Head of caudate nucleus (tissue), 42 donors: ENCODE measurements around the gene MYO1E.

Experiments
- DNase-seq, 42 donors: peaks; one replicate each; pipeline versions ENCODE4 v3.0.0 to v3.0.0-alpha.2; 2020 to 2021; ENCODE audit warnings: mixed read lengths in 7 of 42
- intact Hi-C: fragments of 100-400 bp; cut with DNase I; formaldehyde crosslinking; loops from one replicate; pipeline ENCODE4 v1.15.0; 2022

Gene MYO1E

DNA sequence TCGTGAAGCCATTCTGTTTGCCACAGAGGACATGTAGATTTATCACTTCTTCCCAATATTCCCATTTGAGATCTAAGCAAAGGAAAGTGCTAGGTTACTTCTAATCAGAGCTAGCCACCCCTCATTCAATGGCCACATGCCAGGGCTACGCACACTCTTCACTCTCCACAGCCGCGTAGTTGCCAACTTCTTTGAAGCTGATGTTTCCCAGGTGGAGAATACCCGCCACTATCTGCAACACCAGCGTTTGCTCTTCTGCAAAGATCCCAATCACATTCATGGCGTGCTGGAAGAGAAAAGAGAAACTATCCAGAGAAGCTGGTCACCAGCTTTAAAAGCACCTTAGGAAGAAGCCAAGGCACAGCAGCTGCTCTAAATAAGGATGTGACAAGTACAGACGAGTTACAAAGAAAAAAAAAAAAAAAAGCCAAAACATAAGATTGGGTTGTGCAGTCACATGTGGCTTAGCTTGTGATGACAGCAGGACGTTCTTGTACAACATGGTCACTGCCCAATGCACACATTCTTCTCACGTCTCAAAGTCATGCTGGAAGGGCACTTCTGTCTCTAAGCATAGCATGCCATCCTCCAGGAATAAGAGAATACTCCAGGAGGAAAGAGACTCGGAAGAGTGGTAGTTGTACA lies 149.6 kb downstream of the MYO1E start:
- DNase-seq, result no peak
- intact Hi-C loops, result no loop called here

DNA sequence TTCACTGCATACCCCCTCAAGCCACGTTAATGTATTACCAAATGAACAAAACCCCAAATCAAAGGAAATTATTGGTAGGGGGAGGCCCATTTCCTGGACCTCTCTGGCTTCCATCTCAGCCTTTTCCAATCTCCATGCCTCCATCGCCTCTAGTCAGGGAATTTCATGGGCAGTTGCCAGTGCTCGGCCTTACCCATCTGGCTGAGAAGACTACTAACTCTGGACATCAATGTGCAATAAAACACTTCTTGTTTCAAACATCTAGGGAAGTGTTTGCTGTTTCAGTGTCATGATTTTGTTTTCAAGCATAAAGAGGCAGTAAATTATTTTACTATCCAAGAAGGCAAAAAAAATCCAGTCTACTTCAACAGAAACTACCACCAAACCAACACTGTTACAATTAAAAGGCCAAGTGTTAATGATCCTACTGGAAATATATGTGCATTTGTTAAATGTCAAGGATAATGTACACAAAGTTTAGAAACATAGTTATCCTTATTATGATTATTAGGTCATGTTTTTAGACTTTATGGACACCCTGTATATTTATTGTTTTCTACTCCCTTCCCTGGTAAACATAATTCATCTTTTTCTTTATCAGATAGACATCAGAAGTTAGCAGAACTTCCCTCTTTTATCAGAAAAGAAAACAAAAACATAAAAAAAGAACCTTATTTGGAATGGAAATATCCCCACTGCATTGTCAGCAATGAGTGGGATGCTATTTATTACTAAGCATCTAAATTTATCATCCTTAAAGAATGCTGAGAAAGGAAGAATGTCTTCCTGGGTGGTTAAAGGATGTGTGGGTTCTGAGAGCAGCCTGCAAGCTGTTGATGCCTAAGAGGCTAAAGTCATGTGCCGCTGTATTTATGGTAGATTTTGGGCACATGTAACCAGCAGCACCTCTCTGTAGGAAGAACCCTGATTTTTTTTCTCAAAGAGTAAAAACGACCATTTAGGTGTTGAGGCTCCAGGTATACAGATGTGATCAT lies 150.9 kb downstream of the MYO1E start:
- no peak for DNase-seq
- intact Hi-C loops, result no loop called here

DNA sequence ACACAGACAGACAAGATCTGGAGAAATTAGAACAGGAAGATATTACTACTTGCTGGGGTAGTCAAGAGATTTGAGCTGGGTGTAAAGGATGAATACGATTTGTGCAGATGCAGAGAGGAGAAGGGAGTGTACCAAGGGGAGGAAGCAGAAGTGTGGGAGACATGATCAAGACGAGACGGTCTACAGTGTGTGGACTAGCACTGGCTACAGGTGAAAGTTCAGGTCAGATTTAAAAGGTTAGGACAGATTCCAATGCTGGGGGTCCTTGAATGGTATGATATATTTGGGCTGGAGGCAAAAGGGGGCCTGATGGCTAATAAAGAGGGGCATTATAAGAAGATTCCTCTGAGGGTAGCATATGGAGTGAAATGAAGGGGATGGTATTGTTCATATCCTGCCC lies 154.0 kb downstream of the MYO1E start:
- no peak for DNase-seq
- intact Hi-C loops, result no loop called here

DNA sequence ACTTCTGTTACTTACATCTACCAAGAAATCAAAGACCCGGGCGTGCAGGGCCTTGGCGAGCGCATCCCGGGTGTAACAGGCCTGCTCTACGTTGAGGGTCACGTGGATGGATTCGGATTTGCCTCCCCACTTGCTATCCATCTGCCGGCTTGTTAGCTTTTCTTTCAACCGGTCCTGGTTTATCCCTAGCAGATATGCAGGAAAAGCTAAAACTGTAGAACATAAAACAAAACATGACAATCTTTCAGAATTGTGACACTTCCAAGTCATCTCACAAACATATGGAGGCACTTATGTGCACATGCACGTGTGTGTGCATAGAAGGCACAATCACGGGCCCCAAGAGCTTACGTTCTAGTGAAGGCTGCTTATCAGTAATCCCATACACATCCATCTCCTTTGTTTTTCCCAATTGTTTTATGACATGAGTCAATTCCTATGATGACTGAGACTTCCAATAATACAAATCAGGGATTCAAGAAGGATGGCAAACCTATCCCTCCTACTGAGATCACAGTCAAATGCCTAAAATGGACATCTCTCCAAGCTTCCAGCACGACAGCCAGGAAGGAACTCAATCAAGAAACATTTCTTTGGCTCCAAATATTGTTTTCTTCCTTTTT lies 154.7 kb downstream of the MYO1E start:
- no peak for DNase-seq
- intact Hi-C loops, result no loop called here

DNA sequence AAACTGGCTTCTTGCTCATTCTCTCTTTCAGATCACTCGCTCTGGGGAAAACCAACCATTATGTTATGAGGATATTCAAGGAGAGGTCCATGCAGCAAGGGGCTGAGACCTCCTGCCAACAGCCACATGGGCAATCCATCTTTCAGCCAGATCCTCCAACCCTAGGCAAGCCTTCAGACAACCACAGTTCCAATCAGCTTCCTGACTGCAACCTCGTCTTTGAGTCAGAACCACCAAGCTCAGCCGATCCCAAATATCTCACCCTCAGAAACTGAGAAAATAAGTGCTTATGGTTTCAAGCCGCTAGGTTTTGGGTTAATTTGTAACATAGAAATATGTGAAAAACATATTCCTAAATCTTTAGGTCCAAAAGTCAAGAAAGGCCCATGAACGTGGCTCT lies 155.8 kb downstream of the MYO1E start:
- intact Hi-C loops, result no loop called here

DNA sequence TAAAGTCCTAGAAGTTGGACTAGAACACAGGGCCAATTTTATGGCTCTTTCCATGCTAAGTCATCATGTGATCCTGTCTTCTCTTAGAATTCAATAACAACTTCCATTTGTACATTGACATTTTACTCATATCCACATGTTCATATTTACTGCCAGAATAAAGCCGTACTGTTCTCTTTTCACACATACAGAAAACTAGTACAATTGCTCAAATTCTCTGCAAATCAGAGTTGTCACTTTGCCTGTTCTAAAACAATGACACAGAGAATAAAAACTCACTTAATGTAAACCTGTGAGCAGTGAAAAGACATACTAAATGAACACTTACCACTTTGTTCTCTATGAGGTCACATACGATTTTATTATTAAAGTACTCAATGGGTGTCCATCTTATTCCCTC lies 162.5 kb downstream of the MYO1E start:
- intact Hi-C loops, result no loop called here
- no peak for DNase-seq

More for the DNA sequence above, 155.8 kb downstream of the MYO1E start:
- no peak for DNase-seq

DNA sequence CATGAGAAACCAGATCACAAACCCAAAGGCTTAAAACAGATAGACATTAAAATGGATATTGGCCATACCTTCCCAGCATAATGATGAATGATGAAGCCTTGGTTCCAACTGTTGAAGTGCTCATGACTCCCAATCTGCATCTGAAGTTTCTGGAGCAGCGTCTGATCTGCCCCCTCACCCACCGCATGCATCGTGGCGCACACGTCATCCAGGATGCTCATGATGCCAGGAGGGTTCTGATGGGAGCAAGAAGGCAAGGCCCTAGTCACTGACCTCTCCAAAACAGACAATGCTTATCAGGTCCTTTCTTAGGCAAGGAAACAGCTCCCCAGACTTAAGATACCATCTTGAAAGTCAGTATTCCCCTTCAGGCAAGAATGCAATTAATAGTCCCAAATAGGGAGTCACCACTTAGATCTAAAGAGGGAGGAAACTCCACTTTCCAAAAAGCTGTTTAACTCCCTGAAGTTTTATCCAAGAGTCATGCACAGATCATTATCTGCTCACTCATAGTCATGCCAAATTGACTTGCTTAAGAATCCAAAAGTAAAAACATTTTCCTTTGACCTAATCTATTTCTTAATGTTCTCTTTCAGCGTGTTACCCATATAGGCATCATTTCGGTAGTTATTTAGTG lies 163.9 kb downstream of the MYO1E start:
- DNase-seq, result no peak
- intact Hi-C loops, result loop anchor here (10.0 kb wide), 1 partner anchor 166 kb away; the partner anchor contains the start of gene MYO1E

DNA sequence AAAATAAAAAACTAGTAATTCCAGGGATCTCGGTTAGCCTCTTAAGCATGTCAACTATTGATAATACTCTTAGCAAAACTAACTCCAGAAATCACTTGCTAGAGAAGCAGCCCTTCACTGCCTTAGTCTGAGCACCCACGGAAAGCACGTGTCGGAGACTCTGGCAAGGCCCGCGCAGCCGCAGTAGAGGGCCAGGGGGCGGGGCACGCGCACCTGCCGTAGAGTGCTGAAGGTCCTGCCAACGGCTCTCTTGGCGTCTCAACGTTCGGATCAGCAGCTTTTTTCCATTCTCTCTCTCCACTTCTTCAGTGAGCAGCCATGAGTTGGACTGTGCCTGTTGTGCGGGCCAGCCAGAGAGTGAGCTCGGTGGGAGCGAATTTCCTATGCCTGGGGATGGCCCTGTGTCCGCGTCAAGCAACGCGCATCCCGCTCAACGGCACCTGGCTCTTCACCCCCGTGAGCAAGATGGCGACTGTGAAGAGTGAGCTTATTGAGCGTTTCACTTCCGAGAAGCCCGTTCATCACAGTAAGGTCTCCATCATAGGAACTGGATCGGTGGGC lies 166.0 kb downstream of the MYO1E start, which contains the start of gene LDHAL6B:
Gene LDHAL6B (plus strand): TSS at position 221 of the 561 bp plus-strand sequence. CDS start 98 bp downstream, at position 319.
- intact Hi-C loops, result loop anchor here (10.0 kb wide), 1 partner anchor 168 kb away; the partner anchor contains the start of gene MYO1E
- peak in 1 of 42 donors; percentile 17 for DNase-seq

DNA sequence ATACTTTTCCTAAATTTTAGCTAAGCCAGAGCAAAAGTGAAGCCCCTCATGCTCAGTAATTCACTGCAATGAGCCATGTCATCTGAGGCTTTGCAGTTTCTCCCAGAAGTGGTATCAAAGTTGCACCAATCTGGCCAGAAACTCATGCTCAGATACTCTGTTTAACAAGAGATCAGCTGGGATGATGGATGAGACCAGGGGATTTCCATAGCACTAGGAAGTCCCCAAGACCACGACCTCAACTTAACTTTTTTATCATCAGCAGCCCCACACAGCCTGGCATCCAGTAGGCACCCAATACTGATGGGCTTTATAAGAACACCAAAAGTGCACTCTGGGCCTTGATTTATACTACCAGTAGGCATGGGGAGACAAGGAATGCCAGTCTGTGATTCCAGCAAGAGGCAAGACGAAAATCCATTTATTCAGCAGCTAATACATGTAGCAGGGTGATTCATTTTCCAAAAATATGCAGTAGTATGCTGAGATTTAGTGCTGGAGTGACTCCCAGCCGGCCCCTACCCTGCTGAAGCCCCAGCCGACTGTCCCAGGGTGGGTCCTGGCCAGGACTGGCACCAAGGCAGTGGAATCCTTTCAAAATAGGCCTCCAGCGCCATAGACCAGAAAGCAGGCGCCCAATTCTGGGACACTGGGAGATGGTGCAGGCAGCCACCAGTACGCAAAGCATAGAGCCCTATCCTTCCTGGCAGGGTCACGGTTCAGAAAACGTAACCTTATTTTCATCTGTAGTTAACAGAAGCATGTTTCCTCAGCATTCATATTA lies 166.6 kb downstream of the MYO1E start:
- intact Hi-C loops, result loop anchor here (10.0 kb wide), 1 partner anchor 169 kb away; the partner anchor contains the start of gene MYO1E
- DNase-seq, result no peak

DNA sequence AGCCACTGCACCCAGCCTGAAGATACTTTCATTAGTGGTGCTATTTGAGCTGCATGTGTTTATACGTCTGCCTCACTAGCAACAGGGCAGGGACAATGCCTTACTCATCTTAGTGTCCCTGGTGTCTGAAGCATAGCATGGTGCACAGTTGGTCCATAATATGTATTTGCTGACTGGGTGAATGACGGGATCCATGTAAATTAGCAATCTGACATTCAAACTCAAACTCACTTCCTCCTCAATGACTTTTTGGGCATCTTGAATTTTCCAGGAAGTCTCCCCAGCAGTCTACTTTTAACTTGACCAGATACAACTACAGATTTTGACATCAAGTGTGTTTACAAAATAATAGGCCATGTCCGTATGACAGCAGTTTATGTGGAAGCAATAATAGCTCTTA lies 169.0 kb downstream of the MYO1E start:
- intact Hi-C loops, result loop anchor here (10.0 kb wide), 1 partner anchor 171 kb away; the partner anchor contains the start of gene MYO1E
- no peak for DNase-seq

DNA sequence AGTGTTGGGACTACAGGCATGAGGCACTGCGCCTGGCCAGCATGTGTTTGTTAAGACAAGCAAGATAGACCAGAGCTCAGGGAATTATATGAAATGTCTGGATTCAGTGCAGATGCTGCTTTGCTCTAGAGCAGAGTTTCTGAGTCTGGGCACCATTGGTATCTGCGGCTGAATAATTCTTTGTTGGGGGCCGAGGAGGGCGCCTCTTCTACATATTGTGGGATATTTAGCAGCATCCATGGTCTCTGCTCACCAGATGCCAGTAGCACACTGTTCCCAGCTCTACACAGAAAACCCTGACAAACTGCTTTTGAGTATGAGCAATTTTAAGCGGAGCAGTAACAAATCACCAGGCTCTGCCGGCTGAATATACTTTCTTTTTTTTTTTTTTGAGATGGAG lies 169.7 kb downstream of the MYO1E start:
- DNase-seq, result peak in 20 of 42 donors; percentile 7 to 59 (median 22)
- intact Hi-C loops, result loop anchor here (10.0 kb wide), 1 partner anchor 172 kb away; the partner anchor contains the start of gene MYO1E

DNA sequence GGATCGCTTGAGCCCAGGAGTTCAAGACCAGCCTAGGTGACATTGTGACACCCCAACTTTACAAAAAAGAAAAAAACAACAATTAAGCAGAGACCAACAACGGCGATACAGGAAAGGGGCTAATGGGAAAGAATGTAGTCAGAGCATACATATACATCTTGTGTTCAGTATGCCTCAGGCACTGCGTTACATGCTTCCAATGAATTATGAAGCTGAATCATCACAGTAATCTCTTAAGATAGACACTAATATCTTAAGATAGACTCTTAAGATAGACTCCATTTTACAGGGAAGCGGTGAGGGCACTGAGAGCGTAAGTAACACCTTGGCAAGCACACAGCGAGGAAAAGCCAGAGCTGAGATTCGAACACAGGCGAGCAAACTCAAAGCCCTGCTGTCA lies 172.1 kb downstream of the MYO1E start:
- DNase-seq, result peak in 1 of 42 donors; percentile 6
- intact Hi-C loops, result loop anchor here (10.0 kb wide), 1 partner anchor 174 kb away; the partner anchor contains the start of gene MYO1E

DNA sequence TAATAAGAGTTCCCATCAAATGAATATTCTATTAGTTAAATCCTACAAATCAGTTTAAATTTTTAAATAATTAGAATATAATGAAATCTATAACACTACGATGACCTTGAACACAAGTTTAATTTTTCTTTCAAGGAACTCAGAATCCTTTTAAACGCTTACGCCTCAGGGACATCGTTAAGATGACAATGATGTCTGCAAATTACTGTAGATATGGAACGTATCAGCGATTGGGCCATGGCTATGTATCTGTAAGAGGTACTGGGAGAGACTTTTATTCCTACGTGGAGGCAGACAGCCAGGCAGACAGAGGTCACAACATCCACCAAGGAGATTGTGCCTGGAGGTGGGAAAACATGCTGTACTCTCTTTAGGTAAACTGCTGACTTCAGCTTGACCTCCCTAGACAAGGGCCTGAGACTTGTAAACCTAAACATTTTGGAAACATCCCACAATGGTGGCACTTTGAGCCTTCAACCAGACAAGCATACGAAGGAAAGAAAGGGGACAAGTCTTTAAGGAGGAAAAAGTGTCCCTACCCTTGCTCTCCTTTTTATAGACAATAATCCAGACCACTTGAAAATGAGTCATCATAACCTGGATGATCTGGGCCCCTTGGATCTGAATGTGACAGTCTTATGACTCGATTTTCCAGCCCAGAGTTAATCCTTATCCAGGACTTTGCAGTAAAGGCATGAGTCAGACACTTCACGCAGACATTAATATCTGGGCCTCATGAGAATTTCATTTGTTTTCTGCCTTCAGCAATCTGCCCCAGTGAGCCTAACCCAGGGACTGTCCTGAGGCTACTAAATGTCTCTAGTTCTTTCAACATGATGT lies 172.8 kb downstream of the MYO1E start:
- DNase-seq, result no peak

DNA sequence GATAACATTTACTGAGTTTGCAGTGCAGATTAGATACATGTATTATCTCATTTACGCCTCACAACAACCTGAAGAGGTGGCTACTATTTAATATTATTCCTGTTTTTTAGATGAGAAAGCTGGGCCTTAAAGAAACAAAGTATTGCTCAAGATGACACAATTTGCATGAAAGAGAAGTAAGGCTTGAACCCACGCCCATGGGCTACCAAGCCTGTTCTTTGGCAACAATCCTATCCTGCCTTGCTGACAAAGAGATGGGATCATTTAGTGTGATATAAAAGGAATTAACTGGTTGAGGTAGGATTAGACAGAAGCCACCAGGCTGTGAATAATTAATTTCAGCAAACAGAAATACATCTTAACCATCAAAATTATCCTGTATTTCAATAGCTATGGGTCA lies 175.2 kb downstream of the MYO1E start:
- intact Hi-C loops, result no loop called here

More for the DNA sequence above, 172.8 kb downstream of the MYO1E start:
- intact Hi-C loops, result loop anchor here (10.0 kb wide), 1 partner anchor 175 kb away; the partner anchor contains the start of gene MYO1E

DNA sequence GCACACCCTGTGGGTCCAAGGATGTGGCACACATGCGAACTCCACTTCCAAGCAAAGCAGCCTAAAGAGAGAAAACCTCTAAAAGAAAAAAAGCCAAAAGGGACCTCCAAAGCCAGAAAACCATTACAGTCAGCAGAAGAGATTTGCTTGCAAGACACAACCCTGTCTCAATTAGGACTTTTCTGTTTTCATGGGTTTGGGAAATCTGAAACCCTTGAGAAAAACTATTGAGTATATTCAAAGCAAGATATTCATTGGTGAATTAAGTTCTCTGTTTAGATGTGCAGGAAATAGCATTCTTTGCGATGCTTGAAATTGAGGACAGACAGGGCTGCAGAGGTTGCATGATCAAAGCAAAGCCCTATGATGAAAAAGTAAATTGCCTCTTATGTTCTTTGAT lies 176.3 kb downstream of the MYO1E start:
- intact Hi-C loops, result no loop called here
- DNase-seq, result no peak

More for the DNA sequence above, 175.2 kb downstream of the MYO1E start:
- no peak for DNase-seq

DNA sequence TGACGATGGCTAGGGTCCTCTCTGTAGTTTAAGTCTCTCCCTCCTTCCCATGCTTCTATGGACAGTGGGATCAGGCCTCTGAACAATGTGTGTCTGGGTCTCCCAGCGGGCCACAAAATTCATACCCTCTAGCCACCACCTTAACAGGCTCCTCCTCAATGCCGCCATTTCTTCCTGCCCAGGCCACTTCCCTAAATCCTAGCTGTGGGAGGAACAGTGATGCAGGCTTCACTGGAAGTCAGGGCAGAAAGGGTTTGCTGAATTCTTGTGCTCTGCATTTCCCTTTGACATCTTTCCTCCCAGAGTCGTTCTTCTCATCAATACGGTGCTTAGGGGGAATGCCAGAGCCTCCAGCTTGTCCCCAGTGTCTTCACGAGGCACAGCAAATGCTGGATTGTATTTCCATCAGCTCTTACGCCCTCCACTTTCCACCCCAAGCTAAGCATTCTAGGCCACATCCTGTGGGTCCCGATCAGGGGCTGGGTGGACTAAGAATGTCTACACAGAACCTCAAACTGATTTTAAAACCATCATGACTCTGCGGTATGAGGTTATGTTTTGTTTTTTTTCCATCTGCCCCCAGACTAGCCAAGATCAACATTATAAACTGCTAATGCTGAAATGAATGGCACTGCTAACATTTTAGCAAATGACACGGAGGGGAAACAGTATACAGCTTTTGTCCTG lies 177.9 kb downstream of the MYO1E start:
- no peak for DNase-seq
- intact Hi-C loops, result no loop called here
